Loucy (cell line): ENCODE data around the gene HECA.

ENCODE experiments used
- CTCF ChIP-seq: fragments of 200-600 bp; sonication (generic); conservative IDR thresholded peaks from 2 replicates; pipeline ENCODE4 v1.5.1; 2014; ENCODE audit warnings: mild to moderate bottlenecking, antibody characterized with exemption, low read length
- EZH2phosphoT487 ChIP-seq: fragments of 200-600 bp; IDR thresholded peaks from 2 replicates; pipeline ENCODE4 v1.6.1; 2018; ENCODE audit warnings: antibody characterized with exemption, mild to moderate bottlenecking, moderate library complexity, borderline replicate concordance

DNA sequence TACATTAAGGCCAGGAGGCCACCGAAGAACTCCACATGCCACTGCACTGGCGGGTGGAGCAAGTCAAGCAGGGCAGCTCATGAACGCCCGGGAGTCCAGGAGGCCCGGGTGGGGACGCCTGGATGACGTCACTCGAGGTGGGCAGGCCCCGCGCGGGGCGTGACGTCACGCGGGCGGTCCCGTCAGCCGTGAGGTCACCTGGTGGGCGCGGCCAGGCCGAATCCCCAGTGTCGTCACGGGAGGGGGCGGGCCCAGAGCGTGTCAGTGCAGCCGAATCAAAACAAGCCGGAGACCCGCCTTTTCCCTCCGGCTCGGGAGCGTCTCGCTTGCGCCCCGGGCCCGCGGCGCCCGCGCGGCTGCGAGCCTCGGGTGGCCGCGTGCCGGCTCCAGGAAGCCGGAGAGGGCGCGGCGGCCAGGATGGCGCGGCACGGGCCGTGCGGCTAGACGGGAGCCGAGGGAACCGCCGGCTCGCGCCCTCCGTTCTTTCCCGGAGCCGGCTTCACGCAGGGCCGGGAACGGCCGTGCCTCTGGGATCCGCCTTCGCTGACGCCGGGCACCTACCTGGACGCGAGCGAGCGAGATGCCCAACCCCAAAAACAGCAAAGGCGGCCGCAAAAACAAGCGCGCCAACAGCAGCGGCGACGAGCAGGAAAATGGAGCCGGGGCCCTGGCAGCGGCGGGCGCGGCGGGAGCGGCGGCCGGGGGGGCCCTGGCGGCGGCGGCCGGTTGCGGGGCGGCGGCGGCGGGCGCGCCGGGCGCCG is at the start of gene HECA:
- TF ChIP-seq CTCF (no peak), EZH2phosphoT487 (no peak)
